Stimulated activated CD4-positive, alpha-beta T cell treated with anti-CD3 and anti-CD28 coated beads, Interleukin-2, amount 100 ng/mL, for 48 hours (primary cell): ENCODE data around the gene ENTPD7.
"Not testable (repeated sequence)": the region's sequence is repeated elsewhere in the genome, so short reads cannot be mapped to it uniquely, and the experiment has no call there.

Source experiments
- DNase-seq, 2 donors: peaks; one replicate each; pipeline ENCODE4 v3.0.0-alpha.2; 2020

Gene ENTPD7, protein sequence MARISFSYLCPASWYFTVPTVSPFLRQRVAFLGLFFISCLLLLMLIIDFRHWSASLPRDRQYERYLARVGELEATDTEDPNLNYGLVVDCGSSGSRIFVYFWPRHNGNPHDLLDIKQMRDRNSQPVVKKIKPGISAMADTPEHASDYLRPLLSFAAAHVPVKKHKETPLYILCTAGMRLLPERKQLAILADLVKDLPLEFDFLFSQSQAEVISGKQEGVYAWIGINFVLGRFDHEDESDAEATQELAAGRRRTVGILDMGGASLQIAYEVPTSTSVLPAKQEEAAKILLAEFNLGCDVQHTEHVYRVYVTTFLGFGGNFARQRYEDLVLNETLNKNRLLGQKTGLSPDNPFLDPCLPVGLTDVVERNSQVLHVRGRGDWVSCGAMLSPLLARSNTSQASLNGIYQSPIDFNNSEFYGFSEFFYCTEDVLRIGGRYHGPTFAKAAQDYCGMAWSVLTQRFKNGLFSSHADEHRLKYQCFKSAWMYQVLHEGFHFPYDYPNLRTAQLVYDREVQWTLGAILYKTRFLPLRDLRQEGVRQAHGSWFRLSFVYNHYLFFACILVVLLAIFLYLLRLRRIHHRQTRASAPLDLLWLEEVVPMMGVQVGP

DNA sequence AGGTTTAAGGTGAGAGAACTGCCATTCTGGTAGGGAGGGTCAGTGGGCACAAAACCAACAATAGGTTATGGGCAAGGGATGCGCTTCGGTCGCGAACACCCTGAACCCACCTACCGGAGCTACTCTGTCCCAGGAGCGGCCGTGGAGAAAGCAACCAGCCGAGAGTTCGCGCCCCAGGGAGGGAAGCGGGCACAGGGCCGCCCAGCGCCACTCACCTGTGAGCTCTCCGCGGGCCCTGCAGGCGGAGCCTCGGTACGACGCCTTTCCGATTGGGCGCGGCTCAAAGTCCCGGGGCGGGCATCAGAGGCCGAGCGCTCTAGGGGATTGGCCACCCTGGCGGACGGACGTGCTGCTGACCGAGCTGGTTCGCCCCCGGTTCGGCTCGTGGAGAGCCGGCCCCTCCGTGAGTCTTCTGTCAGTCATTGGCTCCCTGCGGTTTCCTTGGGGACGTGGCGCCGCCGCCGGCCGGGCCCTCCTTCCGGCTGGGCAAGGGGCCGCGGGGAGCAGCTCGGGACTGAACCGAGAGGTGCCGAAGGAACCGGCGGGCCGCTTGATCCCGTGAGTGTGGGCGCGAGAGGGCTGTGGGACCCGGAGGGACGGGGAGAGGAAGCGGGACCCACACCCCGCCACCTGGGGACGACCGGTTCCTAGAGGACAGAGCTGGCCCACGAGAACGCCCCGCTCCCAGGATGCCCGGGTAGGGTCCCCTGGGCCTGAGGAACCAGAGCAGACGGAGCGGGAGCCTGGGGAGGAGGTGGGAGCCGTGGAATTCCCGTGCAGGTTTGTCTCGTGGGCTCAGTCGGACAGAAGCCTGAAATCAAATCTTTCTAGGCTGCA, at the start of gene ENTPD7:
TSS of gene ENTPD7 (plus strand) at position 479 of the 837 bp plus-strand sequence. CDS start 448 bp downstream, outside the sequence.
- peak; percentile 85 to 86 for DNase-seq

DNA sequence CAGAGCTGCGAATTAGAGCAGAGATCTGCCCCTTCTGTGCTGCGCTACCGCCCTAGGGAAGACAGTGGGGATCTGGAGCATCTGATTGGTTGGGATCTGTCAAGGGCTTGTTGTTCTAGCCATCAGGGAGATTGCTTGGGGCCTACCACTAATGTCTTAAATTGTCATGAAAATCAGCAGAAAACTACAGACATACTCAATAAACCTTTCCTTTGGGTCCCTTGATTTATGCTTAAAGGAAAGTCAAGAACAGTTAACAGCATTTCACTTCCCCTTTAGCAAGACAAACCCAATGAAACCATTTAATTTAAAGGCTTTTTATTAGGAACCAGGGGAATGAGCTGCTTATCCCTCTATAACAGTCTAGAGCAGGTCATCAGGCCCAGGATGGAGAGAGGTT, 49.1 kb upstream of the ENTPD7 start:
- no peak for DNase-seq

DNA sequence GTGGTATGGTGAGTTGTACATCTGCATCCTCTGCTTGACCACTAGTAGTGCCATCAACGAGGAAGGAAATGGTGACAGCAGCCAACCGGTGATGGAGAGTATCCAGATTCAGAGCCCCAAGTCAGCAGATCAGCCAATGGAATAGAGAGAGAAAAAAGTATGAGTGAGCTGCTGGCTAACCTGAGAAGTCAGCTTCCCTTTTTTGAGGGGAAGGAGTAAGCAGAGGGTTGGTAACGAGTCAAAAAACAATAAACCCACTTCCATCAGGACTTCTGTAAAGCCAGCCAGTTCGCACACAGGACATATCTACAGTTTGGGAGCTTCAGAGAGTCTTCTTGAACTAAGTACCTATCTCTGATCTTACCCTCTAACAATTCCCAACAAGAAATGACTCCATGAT, 48.0 kb upstream of the ENTPD7 start:
- no peak for DNase-seq

DNA sequence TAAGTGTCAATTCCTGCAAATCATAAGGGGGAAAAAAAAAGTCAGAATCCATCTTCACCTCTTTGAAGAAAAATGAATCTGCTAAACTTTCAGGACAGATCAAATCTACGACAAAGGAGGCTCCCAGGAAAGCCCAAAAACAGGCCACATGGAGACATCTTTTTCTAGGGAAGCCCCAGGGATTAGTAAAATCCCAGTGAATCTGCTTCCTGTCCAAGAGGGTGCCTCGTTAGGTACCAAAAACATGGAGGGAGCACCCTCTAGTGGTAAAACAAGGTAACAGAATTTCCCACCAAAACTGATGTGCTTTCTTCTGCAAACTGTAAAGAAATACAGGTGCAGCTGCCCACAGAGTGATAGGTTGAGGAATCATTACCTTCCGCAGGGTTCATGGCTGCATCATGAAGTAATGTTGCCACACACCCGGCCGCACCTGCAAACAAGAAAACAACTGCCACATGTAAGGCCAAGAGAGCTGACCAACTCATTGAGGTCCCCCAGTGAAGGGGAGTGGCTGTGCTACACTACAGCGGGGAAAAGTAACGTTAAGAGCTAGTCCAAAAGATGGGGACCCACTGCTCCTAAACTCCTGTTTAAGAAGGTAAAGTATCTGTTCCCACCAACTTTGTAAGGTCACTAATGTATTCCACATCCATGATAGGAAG, 47.0 kb upstream of the ENTPD7 start:
- peak in 1 of 2 donors; percentile 23 for DNase-seq

DNA sequence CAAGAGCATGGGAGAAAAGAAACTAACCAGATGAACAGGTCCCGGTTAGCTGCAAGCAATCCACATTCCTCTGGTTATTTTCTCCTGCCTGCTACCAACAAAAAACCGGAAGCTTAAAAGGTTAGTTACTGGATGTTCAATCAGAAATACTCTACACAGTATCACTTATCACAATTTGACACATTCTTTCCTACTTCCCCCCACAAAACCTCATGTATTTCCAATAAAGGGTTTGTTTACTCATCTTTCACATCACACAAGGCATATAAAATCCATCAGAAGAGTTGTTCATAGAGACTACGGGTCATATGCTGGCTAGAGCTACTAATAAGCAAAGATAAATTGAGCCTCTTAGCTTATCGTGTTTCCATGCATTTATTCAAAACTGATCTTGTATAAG, 43.9 kb upstream of the ENTPD7 start:
- no peak for DNase-seq

DNA sequence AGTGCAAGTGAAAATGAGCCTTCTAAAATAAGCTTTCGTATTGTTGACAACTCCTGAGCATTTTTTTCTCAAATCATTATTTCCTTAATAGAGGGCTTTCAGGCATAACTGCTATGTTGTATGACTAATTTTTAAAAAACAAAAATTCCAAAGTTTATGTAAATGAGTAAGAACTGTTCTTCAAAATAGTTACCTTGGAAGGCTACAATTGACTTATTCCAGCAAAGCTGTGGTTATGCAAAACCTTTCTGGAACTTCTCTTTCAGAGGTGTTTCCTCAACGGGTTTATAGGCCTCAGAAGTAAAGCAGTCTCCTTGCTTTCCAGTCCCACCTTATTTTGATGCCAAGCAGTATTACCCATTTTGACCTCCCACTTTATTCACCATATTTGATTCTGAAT, 41.6 kb upstream of the ENTPD7 start:
- no peak for DNase-seq

DNA sequence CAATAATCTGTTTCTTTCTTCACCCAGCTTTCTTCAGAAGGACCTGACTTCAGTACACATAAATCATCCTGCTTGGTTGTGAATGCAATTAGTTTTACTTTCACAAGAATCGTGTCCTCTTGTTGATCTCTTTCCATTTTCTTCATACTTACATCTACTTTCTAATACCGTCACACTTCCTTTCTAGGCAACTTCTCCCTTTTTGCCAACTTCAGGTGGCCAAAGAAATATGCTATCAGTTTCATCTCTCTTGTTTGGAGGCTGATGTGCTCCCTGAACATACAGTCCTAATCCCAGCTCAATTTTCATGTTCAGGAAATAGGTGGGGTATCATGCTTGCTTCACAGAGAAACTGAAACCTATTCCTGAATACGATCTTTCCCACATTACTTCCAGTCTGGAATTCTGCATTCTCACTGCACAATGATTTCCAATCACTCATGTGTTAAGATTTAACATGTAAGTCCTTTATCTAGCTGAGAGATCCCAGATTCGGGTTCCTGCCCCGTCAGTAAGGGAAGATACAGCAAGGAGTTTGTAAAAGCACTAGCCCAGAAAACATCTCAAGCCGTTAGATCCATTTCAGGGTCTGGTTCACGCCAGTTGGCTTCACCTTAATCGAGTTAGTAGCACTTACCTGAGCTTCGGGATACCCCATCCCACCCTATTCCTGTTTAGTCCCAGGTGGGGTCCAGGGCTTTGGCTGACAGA, 40.1 kb upstream of the ENTPD7 start:
- no peak for DNase-seq

DNA sequence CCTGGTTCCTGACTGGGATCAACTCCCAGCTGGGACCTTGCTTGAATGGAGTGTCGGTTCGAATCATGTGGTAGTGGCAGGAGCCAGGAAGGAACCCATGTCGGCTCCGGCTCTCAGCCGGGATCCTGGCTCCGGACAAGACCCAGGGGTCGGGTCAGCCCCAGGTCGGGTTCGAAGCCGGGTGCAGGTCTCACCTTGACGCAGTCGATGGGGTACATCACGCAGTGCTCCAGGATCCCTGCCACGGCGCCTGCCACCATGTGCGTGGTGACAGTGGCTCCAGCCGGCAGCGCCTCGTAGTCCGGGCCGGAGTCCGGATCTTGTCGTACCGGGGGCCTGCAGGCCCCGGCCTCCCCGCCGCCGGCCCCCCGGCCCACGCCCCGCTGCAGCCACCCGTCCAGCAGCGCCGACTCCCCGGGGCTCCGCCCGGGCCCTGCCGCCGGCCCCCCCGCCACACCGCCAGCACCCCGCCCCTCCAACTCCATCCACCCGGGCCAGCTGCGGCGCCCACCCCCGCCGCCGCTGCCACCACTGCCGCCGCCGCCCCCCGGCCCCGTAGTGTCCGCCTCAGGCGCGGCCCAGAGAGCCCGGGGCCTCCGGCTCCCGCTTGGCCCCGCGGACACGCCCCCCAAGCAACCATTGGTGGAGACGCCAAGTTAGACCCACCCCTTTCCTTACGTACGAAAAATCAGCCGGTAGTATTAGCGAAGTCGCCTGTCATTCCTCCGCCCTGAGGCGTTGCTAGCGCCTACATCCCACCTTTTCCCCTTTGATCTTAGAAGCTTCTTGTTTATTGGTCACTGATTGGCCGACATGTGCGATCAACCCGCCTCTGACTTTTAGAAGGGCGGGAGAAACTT, 39.2 kb upstream of the ENTPD7 start, which contains the start of gene SLC25A28:
TSS of gene SLC25A28 (minus strand) at position 589 of the 860 bp plus-strand sequence. CDS start at position 485, 104 bp downstream.
- peak; percentile 81 to 88 for DNase-seq

DNA sequence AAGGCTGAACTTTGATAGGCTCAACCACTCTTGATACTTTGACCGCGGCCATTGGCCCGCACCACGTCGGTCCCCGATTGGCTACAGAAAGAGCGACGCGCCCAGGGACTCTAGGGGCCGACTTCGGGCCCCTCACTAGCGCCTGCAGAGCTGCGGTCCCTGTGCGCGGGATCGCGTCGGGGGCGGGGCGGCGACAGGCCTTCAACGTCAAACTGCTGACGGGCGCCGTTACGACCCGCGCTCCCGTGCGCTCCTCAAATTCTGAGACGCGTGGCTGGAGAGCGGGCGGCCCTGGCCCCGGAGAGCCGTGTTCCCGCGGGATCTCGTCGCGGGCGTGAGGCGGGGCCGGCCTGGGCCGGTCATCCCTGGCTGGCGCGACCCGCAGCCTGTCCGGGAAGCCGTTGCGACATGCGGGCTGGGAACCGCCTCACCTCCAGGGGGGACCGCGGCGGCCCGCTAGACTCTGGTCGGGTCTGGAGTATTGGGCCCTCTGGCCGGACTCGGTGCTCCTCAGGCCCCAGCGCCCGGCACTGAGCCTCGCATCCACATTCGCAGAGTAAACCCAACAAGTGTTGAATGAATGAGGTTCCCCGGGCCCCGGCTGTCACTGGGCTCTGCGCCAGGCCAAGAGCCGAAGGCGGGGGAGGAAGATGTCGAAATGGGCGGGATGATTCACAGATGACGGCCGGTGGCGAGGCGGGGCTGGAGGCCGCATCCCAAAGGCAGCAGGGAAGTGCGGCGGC, 38.4 kb upstream of the ENTPD7 start:
- DNase-seq, result peak; percentile 78 to 79

DNA sequence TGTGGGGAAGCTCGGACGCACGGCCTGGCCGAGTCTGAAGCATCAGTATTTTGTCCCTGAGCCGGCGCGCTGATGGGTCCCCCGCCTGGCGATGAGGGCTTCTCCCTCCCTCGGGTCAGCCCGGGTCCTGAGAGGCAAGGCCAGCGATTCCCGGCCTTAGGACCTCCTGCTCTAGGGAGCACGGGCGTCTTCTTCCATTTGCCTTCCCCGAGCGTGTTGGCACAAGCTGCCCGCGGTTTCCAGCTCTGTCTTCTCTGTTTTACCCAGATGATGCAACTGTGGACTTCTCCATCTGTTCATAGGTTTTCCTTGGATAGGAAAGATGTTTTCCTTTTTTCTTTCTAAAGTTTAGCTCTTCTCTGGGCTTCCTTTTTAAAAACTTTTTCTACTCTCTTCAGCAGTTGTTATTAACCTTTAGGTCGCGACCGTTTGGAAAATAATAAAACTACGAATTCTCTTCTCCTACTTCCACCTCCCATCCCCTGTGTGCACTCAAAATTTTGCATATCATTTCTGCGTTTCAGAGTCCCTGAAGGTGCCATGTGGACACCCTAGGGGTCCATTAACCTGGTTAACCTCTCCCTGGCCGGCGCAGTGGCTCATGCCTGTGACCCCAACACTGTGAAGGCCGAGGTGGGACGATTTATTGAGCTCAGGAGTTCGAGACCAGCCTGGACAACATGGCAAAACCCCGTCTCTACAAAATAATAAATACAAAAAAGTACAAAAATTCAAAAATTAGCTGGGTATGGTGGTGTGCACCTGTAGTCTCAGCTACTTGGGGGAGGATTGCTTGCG, 37.7 kb upstream of the ENTPD7 start:
- no peak for DNase-seq

DNA sequence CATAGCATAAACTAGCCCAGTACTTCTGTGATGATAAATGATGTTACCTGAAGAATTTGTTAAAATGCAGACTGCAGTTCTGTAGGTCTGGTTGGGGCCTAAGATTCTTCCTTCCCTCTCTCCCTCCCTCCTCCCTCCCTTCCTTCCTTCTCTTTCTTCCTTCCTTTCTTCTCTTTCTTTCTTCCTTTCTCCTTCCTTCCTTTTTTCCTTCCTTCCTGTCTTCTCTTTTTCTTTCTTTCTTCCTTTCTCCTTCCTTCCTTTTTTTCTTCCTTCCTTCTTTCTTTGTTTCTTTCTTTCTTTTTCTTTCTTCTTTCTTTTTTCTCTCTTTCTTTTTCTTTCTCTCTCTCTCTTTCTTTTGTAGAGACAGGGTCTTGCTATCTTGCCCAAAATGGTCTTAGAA, 35.4 kb upstream of the ENTPD7 start:
- no peak for DNase-seq

DNA sequence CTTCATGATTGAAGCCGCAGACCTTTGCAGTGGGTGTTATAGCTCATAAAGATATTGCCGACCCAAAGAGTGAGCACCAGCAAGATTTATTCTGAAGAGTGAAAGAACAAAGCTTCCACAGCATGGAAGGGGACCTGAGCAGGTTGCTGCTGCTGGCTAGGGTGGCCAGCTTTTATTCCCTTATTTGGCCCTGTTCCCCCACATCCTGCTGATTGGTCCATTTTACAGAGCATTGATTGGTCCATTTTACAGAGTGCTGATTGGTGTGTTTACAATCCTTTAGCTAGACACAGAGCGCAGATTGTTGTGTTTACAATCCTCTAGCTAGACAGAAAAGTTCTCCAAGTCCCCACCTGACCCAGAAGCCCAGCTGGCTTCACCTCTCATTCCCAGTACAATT, 34.2 kb upstream of the ENTPD7 start:
- not testable (repeated sequence) for DNase-seq

DNA sequence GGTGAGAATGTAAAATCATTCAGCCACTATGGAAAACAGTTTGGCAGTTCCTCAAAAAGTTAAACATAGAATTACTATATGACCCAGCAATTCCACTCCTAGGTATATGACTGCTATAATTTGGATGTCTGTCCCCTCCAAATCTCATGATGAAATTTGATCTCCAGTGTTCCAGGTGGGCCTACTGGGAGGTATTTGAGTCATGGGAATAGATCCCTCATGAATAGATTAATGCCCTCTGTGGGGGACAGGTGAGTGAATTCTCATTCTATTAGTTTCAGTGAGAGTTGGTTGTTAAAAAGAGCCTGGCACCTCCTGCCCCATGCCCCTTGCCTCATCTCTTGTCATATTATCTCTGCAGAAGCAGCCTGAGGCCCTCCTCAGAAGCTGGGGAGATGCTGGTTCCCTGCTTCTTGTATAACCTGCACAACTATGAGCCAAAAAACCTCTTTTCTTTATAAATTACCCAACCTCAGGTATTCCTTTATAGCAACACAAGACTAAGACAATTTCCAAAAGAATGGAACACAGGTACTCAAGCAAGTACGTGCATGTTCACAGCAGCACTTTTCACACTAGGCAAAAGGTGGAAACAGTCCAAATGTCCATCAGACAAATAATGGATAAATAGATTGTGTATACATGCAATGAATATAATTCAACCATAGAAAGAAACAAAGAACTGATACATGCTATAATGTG, 30.2 kb upstream of the ENTPD7 start:
- DNase-seq, result no peak

DNA sequence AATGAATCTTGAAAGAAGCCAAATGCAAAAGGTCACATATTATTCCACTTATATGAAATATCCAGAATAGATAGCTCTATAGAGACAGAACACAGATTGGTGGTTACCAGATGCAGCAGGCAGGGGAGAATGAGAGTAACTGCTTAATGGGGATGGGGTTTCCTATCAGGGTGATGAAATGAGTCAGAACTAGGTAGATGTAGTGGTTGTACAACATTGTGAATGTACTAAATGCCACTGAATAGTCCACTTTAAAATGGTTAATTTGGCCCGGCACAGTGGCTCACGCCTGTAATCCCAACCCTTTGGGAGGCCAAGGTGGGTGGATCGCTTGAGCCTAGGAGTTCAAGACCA, 29.7 kb upstream of the ENTPD7 start:
- no peak for DNase-seq

DNA sequence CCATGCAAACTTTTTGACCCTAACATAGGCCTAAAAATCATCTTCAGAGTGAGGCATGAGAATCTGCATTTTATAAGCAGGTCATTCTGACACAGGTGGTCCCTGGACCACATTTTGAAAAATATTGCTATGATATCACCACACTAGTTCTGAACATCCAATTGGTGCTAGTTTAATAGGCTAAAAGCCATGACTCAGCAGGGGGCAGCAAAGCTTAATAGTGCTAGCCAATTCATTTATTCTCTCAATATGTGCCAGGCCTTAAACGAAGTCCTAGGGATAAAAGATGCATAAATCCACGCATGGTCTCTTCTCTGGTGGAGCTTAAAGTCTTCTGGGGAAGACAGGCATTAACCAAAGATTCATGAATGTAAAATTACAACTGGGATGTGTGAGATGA, 28.9 kb upstream of the ENTPD7 start:
- DNase-seq, result no peak

DNA sequence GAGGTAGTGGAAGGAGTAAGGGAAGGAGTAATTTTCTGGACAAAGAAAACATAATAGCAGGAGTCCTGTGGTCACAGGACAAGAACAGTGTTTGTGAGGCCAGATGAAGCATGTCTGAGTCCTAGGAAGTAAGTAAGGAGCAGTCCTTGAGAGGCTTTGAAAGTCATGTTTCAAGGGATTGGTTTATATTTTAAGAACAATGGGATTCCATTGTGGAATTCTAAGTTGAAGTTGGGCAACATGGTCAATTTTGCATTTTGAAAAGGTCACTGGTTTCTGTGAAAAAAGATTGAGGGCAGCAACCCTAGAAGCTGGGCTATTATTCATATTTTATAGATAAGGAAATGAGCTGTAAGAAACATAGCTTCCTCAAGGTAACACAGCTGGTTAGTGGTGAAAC, 28.3 kb upstream of the ENTPD7 start:
- no peak for DNase-seq

DNA sequence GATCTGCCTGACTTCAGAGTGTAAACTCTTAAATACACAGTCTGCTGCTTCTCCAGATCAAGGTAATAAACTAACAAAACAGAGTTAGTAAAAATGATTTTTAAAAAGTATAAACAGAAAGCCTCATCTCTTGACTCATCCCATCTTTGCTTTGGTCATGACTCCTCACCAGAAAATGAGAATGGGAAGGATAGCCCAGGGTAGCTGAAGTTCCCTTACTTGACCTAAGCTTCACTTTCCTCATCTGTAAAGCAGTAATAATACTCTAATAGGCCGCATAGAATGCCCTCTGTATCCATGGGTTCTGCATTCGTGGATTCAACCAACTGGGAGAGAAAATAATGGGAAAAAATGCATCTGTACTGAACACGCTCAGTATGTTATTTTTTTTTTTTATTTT, 27.8 kb upstream of the ENTPD7 start:
- DNase-seq, result no peak

DNA sequence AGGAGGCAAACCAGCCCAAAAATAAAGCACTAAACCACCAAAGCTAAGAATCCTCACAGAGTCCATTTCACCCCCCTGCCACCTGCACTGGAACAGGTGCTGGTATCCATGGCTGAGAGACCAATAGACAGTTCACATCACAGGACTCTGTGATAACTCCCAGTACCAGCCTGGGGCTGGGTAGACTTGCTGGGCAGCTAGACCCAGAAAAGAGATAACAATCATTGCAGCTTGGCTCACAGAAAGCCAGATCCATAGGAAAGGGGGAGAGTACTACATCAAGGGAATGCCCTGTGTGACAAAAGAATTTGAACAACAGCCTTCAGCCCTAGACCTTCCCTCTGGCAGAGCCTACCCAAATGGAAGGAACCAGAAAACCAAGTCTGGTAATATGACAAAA, 25.5 kb upstream of the ENTPD7 start:
- no peak for DNase-seq

DNA sequence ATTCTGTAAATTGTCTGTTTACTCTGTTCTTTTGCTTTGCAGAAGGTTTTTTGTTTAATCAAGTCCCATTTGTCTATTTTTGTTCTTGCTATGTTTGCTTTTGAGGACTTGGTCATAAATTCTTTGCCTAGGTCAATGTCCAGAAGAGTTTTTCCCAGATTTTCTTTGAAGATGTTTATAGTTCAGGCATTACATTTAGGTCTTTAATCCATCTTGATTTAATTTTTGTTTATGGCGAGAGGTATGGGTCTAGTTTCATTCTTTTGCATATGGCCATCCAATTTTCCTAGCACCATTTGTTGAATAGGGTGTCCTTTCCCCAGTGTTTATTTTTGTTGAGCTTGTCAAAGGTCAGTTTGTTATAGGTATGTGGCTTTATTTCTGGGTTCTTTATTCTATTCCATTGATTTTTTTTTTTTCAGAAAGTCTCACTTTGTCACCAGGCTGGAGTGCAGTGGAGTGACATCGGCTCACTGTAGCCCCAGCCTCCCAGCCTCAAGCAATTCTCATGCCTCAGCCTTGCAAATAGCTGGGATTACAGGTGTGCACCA, 11.6 kb upstream of the ENTPD7 start:
- DNase-seq, result no peak
